Tracheal epithelial cell (primary cell): Measurements from ENCODE around the gene PLA2G2F. TPM values are rescaled to one million over a fixed set of nuclear protein-coding genes. Genes with fewer than 3 reads are reported as not detected.

ENCODE experiments used
- total RNA-seq: library from RNA; depleted of rRNA; stranded (reverse); fragments of >200 nt; gene quantifications from 2 replicates; pipeline ENCODE4 v1.2.1, GENCODE V29; 2014

The PLA2G2F gene
- total RNA-seq: 0.24 TPM in 1 of 2 replicates, not detected in the other

GRCh38 chr1:20138961-20139550 lies at the start of gene PLA2G2F:
Gene PLA2G2F (plus strand): TSS chr1:20139323. CDS start chr1:20139428, 105 bp downstream.

DNA sequence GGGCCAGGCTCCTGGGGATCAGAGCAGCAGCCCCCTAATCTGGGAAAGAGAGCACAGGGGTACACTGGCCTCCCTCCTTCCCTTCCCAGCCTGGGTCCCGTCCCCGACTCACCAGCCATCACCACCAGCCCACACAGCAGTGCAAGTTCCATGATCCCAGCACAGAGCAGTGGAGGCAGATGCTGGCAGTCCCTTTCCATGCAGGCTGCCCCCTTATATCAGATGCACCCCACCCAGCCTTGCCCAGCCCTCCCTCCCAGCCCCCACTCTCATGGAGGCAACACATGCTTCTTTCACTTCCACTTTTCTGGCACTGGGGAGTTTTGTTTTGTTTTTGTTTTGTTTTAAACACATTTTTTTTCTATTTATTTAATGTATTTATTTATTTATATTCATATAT lies 19.8 kb upstream of the PLA2G2F start, which contains the start of gene PLA2G2D:
TSS of gene PLA2G2D (minus strand) at position 190 of the 400 bp plus-strand sequence. CDS start at position 152, 38 bp downstream.

DNA sequence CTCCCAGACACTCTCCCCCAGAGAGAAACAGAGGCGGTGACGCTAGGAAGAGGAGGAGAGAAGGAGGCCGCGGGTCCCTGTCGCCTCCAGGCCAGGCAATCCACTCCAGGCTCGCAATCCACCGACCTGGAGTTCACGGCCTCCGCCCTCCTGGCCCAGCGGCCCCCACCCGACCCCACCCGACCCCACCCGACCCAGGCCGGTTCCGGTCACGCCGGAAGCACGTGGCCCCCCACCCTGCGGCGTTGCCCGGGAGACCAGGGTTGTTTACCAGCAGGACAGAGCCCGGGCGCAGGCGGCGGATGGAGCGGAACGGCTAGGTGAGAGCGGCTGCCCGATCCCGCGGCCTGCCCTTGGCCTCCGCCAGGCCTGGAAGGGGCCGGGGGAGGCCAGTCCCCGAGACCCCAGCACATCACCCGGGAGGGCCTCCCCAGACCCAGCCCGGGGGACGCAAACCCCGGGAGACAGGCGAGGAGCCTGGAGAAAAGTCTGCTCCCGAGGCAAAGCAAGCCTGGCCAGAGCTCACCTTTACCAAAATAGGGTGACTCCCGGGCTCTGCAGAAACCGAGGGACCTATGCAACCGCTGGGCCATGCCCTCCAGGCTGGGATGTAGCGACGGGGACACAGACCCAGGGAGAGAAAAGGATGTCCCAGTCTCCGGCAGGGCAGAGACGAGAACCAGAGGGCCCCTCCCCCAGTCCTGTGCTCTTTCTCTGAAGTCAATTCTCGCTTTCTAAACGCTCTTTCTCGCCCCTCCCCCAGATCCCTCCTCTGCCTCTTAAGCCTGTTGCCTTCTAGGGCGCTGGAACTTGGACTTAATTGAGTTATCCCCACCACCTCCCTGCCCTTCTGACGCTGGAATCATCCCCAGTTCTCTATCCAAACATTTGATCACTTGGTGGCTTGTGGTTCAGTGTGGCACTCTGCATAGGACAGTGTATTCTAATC lies 47.0 kb downstream of the PLA2G2F start, which contains the start of the genes PLA2G2C and UBXN10:
TSS of gene PLA2G2C (minus strand) at position 685 of the 949 bp plus-strand sequence. CDS start 9,155 bp downstream, outside the sequence.
TSS of gene UBXN10 (plus strand) at position 263 of the 949 bp plus-strand sequence. CDS start 4,466 bp downstream, outside the sequence.

Other genes with a start within 250 kb of the PLA2G2F start
- not detected in 2 replicates for gene PLA2G2E, start 215.7 kb upstream of the PLA2G2F start, total RNA-seq
- not detected in 2 replicates for gene PLA2G2A, start 159.7 kb upstream of the PLA2G2F start, total RNA-seq
- not detected in 2 replicates for gene PLA2G5, start 69.1 kb upstream of the PLA2G2F start, total RNA-seq
- not detected in 2 replicates for gene PLA2G2D, start 19.8 kb upstream of the PLA2G2F start, total RNA-seq
- 0.24 TPM in 1 of 2 replicates, not detected in the other for gene UBXN10, start 46.8 kb downstream of the PLA2G2F start, total RNA-seq
- gene PLA2G2C, start 47.2 kb downstream of the PLA2G2F start, total RNA-seq: not detected in 2 replicates
- not detected in 2 replicates for gene VWA5B1, start 151.6 kb downstream of the PLA2G2F start, total RNA-seq